ENCODE measurements around the gene L3MBTL3. TPM values are rescaled to one million over a fixed set of nuclear protein-coding genes. Genes with fewer than 3 reads are reported as not detected.

Gene L3MBTL3
- total RNA-seq, 1 experiment from 2014 or later = 4.7 TPM

DNA sequence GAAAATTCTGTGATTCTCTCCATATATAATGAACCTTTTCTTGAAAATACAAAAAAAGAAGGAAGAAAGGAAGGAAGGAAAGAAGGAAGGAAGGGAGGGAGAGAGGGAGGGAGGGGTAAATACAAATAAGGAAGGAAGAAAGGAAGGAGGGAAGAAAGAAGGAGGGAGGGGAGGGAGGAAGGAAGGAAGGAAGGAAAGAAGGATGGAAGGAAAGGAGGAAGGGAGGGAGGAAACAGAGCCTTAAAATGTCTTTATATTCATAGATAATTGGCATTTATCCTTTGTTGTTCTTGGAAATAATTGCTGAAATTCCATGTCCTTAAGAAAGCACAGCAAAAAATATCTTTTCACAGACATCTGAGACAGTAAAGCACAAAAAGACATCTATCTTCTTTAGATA is 164.1 kb downstream of the L3MBTL3 start:
- no peak overlapping the region for H3T11ph ChIP-seq (ENCODE audit: low read length)
- H3K79me2 ChIP-seq (ENCODE audit: insufficient read depth, low read length) = no peaks in the 10 kb centered on the region
- H3K4ac ChIP-seq (ENCODE audit: low read depth, low read length) = no peak overlapping the region
- no peak overlapping the region for H2AK5ac ChIP-seq (ENCODE audit: insufficient read length, low read length)
- Mint-ChIP-seq H3K4me1 (no peaks in the 10 kb centered on the region; a peak in 1 of 4 replicates), H3K9me3 (no peaks in the 10 kb centered on the region), H3K36me3 (ENCODE audit: insufficient read depth in 1 of 3, low read depth in 3 of 3) (peaks cover 0 to 4% (median 4%) of the 10 kb centered on the region in 3 experiments; a peak in 2 of 7 replicates), H3K27me3 (ENCODE audit: low read depth) (no peaks in the 10 kb centered on the region), H3K4me3 (no peak overlapping the region), H3K27ac (no peak overlapping the region)
- no peaks in the 10 kb centered on the region for H3K9me3 ChIP-seq (ENCODE audit: control insufficient read depth, low read depth, low read length)
- H3K18ac ChIP-seq (ENCODE audit: insufficient read length, low read depth, low read length) = no peak overlapping the region
- H3K27me3 ChIP-seq (ENCODE audit: insufficient read depth, low read length) = no peaks in the 10 kb centered on the region
- H3K14ac ChIP-seq (ENCODE audit: insufficient read depth, low read length) = no peak overlapping the region
- no peaks in the 10 kb centered on the region for H3K79me1 ChIP-seq (ENCODE audit: insufficient read depth, low read depth, low read length, poor library complexity, severe bottlenecking)
- H4K5ac ChIP-seq (ENCODE audit: insufficient read length, low read depth, low read length) = no peak overlapping the region
- H3K4me2 ChIP-seq (ENCODE audit: insufficient read depth, insufficient read length, low read length) = no peak overlapping the region
- TF ChIP-seq, protein P1, sequence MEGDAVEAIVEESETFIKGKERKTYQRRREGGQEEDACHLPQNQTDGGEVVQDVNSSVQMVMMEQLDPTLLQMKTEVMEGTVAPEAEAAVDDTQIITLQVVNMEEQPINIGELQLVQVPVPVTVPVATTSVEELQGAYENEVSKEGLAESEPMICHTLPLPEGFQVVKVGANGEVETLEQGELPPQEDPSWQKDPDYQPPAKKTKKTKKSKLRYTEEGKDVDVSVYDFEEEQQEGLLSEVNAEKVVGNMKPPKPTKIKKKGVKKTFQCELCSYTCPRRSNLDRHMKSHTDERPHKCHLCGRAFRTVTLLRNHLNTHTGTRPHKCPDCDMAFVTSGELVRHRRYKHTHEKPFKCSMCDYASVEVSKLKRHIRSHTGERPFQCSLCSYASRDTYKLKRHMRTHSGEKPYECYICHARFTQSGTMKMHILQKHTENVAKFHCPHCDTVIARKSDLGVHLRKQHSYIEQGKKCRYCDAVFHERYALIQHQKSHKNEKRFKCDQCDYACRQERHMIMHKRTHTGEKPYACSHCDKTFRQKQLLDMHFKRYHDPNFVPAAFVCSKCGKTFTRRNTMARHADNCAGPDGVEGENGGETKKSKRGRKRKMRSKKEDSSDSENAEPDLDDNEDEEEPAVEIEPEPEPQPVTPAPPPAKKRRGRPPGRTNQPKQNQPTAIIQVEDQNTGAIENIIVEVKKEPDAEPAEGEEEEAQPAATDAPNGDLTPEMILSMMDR (conservative IDR thresholded peaks at IDR 0.05) = no peak
- no peak overlapping the region for H2BK12ac ChIP-seq (ENCODE audit: insufficient read length, low read depth, low read length)
- no peak overlapping the region for H2BK5ac ChIP-seq (ENCODE audit: insufficient read length, low read length)
- no peak overlapping the region for H3K23ac ChIP-seq (ENCODE audit: insufficient read length, low read depth, low read length)
- H2BK20ac ChIP-seq (ENCODE audit: low read depth, low read length, poor library complexity, severe bottlenecking) = no peak overlapping the region
- H3K27ac ChIP-seq (ENCODE audit: insufficient read length, low read depth, low read length) = no peak overlapping the region
- H4K91ac ChIP-seq (ENCODE audit: insufficient read length, low read depth, low read length) = no peak overlapping the region
- DNase-seq = no peak
- no peak overlapping the region for H2BK15ac ChIP-seq (ENCODE audit: low read depth, low read length)
- no peak overlapping the region for H2AFZ ChIP-seq (ENCODE audit: low read length)
- no peaks in the 10 kb centered on the region for H4K20me1 ChIP-seq (ENCODE audit: control insufficient read depth, insufficient read depth, insufficient read length)
- no peaks in the 10 kb centered on the region for H3K4me1 ChIP-seq (ENCODE audit: insufficient read depth, low read length)
- no peak overlapping the region for H3K56ac ChIP-seq (ENCODE audit: insufficient read length, low read depth, low read length)
- H4K8ac ChIP-seq (replicated peaks; ENCODE audit: insufficient read length, low read depth, low read length) = no peak overlapping the region
- no peak overlapping the region for H2BK120ac ChIP-seq (ENCODE audit: low read depth, low read length, poor library complexity, severe bottlenecking)
- no peak overlapping the region for H3K9ac ChIP-seq (ENCODE audit: extremely low read depth, insufficient read length, low read length)
- no peaks in the 10 kb centered on the region for H3K23me2 ChIP-seq (ENCODE audit: insufficient read length, low read depth, low read length, poor library complexity, severe bottlenecking)
